Breast epithelium (tissue), 4 donors: ENCODE measurements around the gene PTPRN2. TPM values are rescaled to one million over a fixed set of nuclear protein-coding genes. Genes with fewer than 3 reads are reported as not detected.

ENCODE experiments used
- DNase-seq, 2 donors: peaks; one replicate each; pipeline ENCODE4 v3.0.0-alpha.2; 2019; ENCODE audit warnings: low spot score in 2 of 2
- H3K27ac ChIP-seq, 2 donors: fragments of 200-600 bp; sonication (generic) in 1 of 2; one replicate each; pipeline ENCODE4 v1.5.1; 2016 to 2019; ENCODE audit warnings: mild to moderate bottlenecking in 1 of 2
- H3K27me3 ChIP-seq, 2 donors: fragments of 200-600 bp; sonication (generic) in 1 of 2; one replicate each; pipeline versions ENCODE4 v1.5.1 to v1.6.0; 2017 to 2019; ENCODE audit warnings: control low read depth in 1 of 2, mild to moderate bottlenecking in 1 of 2
- H3K36me3 ChIP-seq: fragments of 200-600 bp; one replicate; pipeline ENCODE4 v1.5.1; 2019
- H3K4me1 ChIP-seq, 2 donors: fragments of 200-600 bp; sonication (generic); one replicate each; pipeline ENCODE4 v1.5.1; 2016 to 2019; ENCODE audit warnings: control low read depth in 1 of 2
- H3K4me3 ChIP-seq, 3 donors: fragments of 200-600 bp; sonication (generic); 1 replicate in 2 of 3; 2 replicates in 1 of 3; pipeline ENCODE4 v1.5.1; 2016 to 2019; ENCODE audit warnings: mild to moderate bottlenecking in 3 of 3, moderate library complexity in 2 of 3
- H3K9me3 ChIP-seq, 2 donors: fragments of 200-600 bp; sonication (generic) in 1 of 2; one replicate each; pipeline ENCODE4 v1.5.1; 2016 to 2019; ENCODE audit warnings: control low read depth in 1 of 2
- POLR2A ChIP-seq: fragments of 450-650 bp; IDR thresholded peaks from one replicate; pipeline ENCODE4 v1.6.1; 2016; ENCODE audit warnings: antibody characterized with exemption, mild to moderate bottlenecking, moderate library complexity
- POLR2AphosphoS5 ChIP-seq, 3 donors: sonication (generic); formaldehyde crosslinking; IDR thresholded peaks; one replicate each; pipeline ENCODE4 v1.6.1; 2017; ENCODE audit warnings: antibody characterized with exemption in 3 of 3
- intact Hi-C: fragments of 100-400 bp; cut with DNase I; formaldehyde crosslinking; loops from one replicate; pipeline ENCODE4 v1.15.1; 2023; ENCODE audit warnings: low total_unique reads
- total RNA-seq, 3 donors: library from RNA; depleted of rRNA; stranded (reverse); fragments of >200 nt; gene quantifications; one replicate each; pipeline ENCODE4 v1.1.0, GENCODE V29; 2016
- TF ChIP-seq, protein P1 (sequence below), 3 donors: fragments of 450-650 bp; IDR thresholded peaks; one replicate each; pipeline ENCODE4 v1.5.1; 2016 to 2017; ENCODE audit warnings: antibody characterized with exemption in 3 of 3, mild to moderate bottlenecking in 3 of 3, moderate library complexity in 3 of 3

Gene PTPRN2
- total RNA-seq, 3 donors from 2014 or later = 1.6 to 2.2 (median 2.2) TPM

DNA sequence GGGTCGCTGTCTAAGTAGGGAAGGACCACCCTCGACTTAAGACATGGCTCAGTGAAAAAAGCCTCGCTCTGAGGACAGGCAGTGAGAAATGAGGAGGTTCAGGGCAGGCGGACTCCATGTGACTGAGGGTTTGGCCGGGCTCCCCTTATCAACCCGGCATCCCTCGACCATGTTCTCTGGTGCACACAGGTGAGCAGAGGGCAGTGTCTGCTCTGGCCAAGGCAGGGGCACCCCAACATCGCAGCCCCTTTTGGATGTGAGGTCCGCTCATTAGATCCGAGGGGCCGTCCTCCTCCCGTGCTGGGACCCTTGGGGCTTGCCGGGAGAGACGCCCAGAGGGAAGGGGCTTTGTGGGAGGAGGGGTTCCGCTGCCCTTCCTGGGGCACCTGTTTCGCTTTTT is 775.7 kb downstream of the PTPRN2 start:
- intact Hi-C loops = no loop called here
- DNase-seq = no peak
- peaks cover 0 to 1% of the 10 kb centered on the region in 2 donors for H3K27me3 ChIP-seq
- no peaks in the 10 kb centered on the region for H3K36me3 ChIP-seq
- TF ChIP-seq POLR2AphosphoS5 (IDR thresholded peaks at IDR 0.05) (no peak), POLR2A (no peak)
- TF ChIP-seq, protein P1, sequence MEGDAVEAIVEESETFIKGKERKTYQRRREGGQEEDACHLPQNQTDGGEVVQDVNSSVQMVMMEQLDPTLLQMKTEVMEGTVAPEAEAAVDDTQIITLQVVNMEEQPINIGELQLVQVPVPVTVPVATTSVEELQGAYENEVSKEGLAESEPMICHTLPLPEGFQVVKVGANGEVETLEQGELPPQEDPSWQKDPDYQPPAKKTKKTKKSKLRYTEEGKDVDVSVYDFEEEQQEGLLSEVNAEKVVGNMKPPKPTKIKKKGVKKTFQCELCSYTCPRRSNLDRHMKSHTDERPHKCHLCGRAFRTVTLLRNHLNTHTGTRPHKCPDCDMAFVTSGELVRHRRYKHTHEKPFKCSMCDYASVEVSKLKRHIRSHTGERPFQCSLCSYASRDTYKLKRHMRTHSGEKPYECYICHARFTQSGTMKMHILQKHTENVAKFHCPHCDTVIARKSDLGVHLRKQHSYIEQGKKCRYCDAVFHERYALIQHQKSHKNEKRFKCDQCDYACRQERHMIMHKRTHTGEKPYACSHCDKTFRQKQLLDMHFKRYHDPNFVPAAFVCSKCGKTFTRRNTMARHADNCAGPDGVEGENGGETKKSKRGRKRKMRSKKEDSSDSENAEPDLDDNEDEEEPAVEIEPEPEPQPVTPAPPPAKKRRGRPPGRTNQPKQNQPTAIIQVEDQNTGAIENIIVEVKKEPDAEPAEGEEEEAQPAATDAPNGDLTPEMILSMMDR (IDR thresholded peaks at IDR 0.05) = no peak
- no peaks in the 10 kb centered on the region for H3K4me1 ChIP-seq
- peaks cover 19 to 55% of the 10 kb centered on the region in 2 donors for H3K9me3 ChIP-seq
- no peak overlapping the region for H3K27ac ChIP-seq
- no peak overlapping the region for H3K4me3 ChIP-seq

DNA sequence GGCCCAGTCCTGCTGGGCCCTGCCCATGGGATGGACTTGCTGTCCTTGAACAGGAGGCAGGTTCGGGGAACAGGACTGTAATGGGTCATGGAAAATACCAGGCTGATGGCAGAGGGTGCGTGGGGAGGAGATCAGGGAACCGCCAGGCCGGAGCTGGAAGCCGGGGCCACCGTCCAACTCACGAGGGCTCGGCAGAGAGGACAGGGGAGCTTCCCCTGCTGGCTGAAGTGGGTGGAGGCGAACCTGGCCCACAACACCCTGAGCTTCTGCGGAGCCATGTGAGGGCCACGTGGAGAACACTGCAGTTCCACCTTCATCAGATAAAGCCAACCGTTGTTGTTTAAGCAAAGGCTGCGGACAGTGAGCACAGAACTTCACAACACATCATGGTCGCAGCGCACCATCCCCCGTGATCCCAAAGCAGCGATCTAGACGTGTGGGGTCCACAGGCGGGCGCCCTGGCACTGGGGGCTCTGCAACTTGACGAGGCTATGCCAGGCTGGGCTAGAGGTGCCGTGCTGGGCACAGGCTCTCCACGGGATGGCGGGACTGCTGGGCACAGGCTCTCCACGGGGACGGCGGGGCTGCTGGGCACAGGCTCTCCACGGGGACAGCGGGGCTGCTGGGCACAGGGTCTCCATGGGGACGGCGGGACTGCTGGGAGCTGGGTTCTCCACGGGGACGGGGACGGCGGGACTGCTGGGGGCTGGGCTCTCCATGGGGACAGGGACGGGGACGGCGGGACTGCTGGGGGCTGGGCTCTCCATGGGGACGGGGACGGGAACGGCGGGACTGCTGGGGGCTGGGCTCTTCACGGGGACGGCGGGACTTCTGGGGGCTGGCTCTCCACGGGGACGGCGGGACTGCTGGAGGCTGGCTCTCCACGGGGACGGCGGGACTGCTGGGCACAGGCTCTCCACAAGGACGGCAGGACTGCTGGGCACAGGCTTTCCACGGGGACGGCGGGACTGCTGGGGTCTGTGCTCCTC is 777.5 kb downstream of the PTPRN2 start:
- DNase-seq = no peak
- Histone ChIP-seq H3K27me3 (no peaks in the 10 kb centered on the region), H3K9me3 (peaks cover 19 to 55% of the 10 kb centered on the region in 2 donors), H3K36me3 (no peaks in the 10 kb centered on the region), H3K27ac (no peak overlapping the region), H3K4me3 (no peak overlapping the region), H3K4me1 (no peaks in the 10 kb centered on the region)
- intact Hi-C loops = no loop called here
- no peak for TF ChIP-seq POLR2AphosphoS5 (IDR thresholded peaks at IDR 0.05)
- TF ChIP-seq, protein P1 (IDR thresholded peaks at IDR 0.05) = no peak
- no peak for TF ChIP-seq POLR2A

DNA sequence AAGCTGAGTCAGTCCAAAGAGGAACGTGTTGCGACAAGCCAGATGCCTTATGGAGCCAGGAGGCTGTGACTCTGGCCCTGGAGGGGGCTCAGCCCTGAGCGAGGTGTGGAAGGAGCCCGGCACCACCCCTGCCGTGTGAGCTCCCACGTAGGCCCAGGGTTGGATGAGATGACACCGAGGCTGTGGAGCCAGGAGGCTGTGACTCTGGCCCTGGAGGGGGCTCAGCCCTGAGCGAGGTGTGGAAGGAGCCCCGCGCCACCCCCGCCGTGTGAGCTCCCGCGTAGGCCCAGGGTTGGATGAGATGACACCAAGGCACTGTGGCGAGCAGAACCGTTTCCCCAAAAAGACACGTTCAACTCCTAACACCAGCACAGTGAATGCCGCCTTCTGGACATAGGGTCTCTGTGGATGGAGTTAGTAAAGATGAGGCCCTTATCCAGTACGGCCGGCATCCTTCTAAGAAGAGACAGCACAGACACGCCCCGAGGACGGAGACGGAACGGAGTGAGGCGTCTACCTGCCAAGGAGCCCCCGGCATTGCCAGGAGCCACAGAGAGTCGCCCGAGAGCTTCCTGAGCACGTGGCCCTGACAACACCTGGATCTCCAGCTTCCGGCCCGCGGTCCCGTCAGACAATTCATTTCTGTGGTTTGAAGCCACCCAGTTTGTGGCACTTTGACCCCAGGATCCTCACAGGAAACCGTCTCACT is 778.3 kb downstream of the PTPRN2 start:
- no peaks in the 10 kb centered on the region for H3K36me3 ChIP-seq
- H3K9me3 ChIP-seq = peaks cover 16 to 55% of the 10 kb centered on the region in 2 donors
- no peak overlapping the region for H3K4me3 ChIP-seq
- H3K4me1 ChIP-seq = no peaks in the 10 kb centered on the region
- intact Hi-C loops = no loop called here
- no peak for DNase-seq
- TF ChIP-seq, protein P1 (IDR thresholded peaks at IDR 0.05) = no peak
- no peak for TF ChIP-seq POLR2AphosphoS5 (IDR thresholded peaks at IDR 0.05)
- TF ChIP-seq POLR2A = no peak
- no peak overlapping the region for H3K27ac ChIP-seq
- H3K27me3 ChIP-seq = no peaks in the 10 kb centered on the region

DNA sequence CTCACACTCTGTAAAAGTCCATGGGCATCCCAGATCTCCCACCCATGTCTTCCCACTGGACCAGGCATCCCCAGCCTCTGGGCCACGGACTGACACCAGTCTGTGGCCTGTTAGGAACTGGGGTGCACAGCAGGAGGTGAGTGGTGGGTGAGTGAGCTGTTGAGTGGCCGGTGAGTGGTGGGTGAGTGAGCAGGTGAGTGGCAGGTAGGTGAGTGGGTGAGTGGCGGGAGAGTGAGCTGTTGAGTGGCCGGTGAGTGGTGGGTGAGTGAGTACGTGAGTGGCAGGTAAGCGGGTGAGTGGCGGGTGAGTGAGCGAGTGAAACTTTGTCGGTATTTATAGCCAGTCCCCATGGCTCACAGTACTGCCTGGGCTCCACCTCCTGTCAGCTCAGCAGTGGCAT is 779.6 kb downstream of the PTPRN2 start:
- Histone ChIP-seq H3K27ac (no peak overlapping the region), H3K4me3 (no peak overlapping the region), H3K27me3 (no peaks in the 10 kb centered on the region), H3K36me3 (no peaks in the 10 kb centered on the region), H3K9me3 (peaks cover 16 to 49% of the 10 kb centered on the region in 2 donors), H3K4me1 (no peaks in the 10 kb centered on the region)
- DNase-seq = no peak
- intact Hi-C loops = no loop called here
- TF ChIP-seq POLR2A (no peak), POLR2AphosphoS5 (IDR thresholded peaks at IDR 0.05) (no peak)
- TF ChIP-seq, protein P1 (IDR thresholded peaks at IDR 0.05) = no peak

DNA sequence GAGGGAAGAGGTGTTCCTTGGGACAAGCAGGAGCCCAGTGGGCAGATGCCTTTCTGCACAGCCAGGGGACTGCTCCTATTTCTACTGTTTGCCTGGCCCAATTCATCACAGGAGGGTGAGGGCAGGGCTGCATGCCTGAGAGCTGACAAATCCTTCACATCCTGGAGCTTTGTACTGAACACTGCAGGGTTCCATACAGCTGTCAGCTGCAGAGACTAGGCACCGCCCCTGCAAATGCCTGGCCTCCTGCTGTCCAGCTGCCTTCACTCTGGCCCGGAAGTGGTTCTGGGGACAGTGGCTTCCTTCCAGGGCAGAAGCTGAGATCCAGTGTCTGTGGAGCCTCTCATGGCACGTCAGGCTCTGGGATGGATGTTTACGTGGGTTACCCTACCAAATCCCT is 780.1 kb downstream of the PTPRN2 start:
- intact Hi-C loops = no loop called here
- no peak overlapping the region for H3K4me3 ChIP-seq
- H3K27ac ChIP-seq = no peak overlapping the region
- no peaks in the 10 kb centered on the region for H3K36me3 ChIP-seq
- H3K4me1 ChIP-seq = no peaks in the 10 kb centered on the region
- DNase-seq = no peak
- no peaks in the 10 kb centered on the region for H3K27me3 ChIP-seq
- H3K9me3 ChIP-seq = peaks cover 13 to 53% of the 10 kb centered on the region in 2 donors
- TF ChIP-seq POLR2A (no peak), POLR2AphosphoS5 (IDR thresholded peaks at IDR 0.05) (no peak)
- TF ChIP-seq, protein P1 (IDR thresholded peaks at IDR 0.05) = no peak
